DMS79 (cell line): ENCODE measurements around the gene PLEKHA3.
A peak's percentile ranks its signal among the peaks of the same experiment; 100 is the strongest.
"Not testable (repeated sequence)": the region's sequence is repeated elsewhere in the genome, so short reads cannot be mapped to it uniquely, and the experiment has no call there.

Experiments used
- DNase-seq: peaks from one replicate; lab custom pipeline; 2025; lab: John Stamatoyannopoulos, UW

PLEKHA3 gene

DNA sequence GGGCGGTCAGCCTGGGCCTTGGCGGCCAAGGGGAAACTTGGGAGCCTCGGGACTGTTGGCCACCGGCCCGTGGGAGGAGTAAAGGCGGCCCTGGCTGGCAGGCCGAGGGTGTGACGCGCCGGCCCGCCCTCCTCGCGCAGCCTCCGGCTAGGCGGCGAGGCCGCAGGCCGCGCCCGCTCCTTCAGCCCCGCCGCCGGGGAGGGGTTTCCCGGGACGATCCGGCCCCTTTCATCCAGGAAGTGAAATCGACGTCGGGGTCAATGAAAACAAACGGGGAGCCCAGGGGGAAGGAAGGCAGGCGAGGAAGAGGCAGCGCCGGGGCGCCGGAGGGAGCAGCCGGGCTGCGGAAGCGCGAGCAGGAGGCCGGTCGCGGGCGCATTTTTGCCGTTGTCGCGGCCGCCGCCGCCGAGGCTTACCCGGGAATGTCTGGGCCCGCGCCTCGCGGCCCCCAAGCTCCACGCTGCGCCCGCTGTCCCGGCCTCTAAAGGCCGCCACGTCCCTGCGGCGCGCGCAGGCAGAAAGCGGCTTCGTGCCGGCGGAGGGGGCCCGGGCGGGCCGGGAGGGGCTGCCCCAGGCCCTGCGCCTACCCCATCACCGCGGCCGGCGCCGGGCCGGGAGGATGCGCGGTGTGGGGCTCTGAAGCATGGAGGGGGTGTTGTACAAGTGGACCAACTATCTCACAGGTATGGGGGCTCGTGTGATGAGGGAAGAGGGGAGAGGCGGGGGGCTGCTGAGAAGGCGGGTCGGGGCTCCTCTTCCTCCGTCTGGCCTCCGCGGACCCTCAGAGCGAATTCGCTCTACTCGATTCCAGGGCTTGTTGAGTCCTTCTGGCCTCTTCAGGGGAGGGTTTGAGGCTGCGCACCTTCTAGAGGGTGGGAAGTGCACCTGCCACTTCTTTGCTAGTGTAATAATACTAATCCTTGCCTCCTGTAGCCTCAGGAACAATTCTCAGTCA, at the start of gene PLEKHA3:
PLEKHA3 (plus strand) TSS at position 231 of the 955 bp plus-strand sequence; CDS start at position 644, 413 bp downstream.
- DNase-seq, result peak; percentile 84

- DNase-seq, result no peak
These were observed 43.6 kb upstream of the PLEKHA3 start for GRCh38 chr2:178436662-178437061.

DNA sequence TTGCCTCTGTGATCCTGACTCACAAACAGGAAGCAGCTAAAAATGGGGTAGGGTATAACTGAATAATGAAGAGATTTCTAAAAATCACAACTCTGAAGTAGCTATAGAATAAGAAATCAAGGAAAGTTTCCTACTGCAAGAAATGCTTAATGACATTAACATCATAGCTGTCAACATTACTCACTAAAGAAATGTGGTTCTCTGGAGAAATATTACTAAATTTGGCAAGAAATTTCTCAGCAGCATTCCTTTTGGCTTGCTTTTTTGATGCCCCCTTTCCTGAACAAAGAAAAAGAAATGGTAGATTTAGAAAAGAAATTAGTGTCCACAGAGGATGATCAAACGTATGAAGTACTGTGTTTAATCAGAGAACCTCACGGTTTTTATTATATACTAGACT, 38.8 kb upstream of the PLEKHA3 start:
- DNase-seq, result no peak

DNA sequence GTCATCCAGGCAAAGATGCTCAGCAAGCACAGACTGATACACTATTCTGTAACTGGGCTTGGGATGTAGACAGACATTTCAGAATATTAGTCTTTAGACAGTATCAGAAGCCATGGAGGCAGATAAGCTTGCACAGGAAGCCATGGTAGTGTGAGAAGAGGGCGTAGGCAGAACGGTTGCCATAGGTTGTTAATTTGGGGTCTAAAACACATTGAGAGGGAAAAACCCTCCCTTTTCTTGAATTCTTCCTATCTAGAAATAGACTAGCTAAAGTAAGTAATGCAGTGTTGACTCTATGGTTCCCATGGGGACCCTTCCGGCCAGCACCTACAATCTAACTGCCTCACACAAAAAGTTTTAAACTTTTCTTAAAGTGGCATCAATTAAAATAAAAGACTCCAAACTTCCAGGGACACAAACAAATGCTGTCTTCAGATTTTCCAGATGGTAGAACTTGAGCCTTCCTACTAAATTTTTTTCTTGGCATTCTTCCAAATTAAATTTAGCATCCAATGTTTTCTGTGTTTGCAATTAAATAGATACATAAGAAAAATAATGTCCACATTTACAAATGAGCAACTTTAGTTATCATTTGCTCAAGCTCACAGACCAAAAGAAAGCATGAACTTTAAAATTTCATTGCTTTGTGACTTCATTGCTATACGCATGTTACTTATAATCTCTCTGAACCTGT, 31.1 kb upstream of the PLEKHA3 start:
- DNase-seq, result no peak

GRCh38 chr2:178449700-178450523, 30.3 kb upstream of the PLEKHA3 start:
- DNase-seq, result no peak

DNA sequence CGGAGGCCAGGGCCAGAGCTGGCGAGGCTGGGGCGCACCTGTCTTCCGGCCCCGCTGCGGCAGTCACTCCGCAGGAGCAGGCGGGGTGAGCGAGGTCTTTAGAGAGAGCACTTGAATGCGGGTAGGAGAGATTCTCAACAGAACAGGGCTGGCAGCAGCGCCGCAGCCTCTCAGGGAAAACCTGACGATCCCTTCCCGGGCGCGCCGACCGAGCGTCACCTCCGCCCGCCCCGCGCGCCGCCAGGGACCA, 29.8 kb upstream of the PLEKHA3 start:
- peak; percentile 77 for DNase-seq

DNA sequence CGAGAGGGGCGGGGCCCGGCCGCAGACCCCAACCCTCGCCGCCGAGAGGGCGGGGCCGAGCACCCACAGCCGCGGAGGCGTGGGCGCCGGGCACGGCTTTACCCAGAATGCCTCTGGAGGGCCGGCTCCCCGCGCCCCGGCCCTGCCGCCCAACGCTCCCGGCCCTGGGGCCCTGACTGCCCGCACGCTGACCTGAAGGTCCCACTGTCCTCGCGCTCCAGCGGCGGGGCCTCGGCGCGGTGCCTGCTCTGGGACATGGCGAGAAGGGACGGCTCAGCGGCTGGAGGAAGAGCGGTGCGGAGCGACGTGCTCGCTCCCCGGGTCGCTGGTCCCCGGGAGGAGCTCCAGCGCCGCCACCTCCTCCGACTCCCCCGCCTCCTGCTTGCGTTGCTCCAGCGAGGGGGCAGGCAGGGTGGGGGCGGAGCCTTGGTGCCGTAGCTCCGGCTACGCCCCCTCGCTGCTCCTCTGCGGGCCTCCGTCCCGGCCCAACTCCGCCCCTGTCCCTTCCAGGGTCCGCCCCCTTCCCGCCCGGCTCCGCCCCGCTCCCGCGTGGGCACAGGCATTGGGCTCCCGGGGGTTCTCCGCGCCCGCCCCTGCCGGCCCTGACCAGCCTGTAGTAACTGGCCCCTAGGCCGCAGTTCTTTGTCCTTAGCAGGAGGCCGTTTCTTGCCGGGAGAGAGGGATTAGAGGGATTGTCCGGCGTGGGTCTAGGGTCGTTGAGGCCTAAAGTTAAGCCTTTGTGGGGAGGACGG, 29.3 kb upstream of the PLEKHA3 start, which contains the start of the genes PJVK and PRKRA:
PJVK (plus strand) TSS at position 605 of the 752 bp plus-strand sequence. CDS start 2,032 bp downstream, outside the sequence.
PRKRA (minus strand) TSS at position 402 of the 752 bp plus-strand sequence; CDS start at position 257, 145 bp downstream.
- peak; percentile 87 for DNase-seq

DNA sequence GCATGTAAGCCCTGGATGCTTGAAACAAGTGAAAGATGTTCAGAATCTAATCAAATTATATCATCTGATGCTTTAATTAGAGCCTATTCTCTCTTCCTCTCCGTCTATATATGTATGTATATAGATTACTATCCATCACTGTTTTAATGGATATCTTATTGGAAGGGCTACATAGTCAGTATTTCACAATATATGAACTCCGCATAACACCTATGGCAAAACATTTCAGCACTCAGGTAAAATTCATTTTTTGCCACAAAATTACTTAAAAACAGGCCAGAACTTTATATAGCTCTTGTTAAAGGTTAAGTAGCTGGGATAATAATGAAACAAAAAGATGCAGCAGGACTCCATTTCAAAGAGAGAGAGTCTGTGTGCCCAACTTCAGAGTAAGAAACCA, 27.9 kb upstream of the PLEKHA3 start:
- DNase-seq, result no peak

DNA sequence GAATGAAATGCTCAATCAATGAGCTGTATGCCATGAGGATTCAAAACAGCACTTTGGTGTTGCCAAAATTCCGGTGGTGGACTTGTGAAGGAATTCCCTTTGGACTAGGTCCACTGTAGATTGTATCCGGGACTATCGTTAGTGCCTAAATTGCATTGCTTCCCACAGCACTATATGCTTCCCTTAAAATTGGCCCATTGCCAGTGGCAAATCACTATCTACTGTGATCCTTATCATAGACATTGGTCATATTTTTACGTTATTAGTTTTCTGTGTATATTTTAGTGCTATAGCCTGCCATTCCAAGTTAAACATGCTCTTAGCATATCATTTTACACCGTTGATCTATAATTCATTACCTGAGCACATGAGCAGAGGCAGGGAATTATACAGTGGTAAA, 27.4 kb upstream of the PLEKHA3 start:
- DNase-seq, result no peak

GRCh38 chr2:178455947-178456346, 24.3 kb upstream of the PLEKHA3 start:
- no peak for DNase-seq

DNA sequence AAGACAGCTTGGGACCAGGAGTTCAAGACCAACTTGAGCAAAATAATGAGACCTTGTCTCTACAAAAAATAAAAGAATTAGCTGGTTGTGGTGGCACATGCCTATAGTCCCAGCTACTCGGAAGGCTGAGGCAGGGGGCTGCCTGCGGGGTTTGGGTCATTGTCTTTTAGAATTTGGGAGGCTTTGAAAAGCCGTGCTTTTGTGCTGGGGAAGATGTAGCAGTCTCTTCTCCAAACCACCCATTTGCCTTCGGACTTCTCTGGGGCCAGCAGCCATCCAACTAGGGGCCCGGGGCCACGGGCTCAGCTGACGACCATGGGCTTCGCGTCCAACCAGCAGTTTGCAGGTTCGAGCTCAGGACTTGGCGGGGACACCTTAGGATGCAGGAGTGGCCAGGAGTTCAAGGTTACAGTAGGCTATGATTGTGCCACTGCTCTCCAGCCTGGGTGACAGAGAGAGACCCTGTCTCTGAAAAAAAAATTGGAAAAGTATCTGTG, 22.8 kb upstream of the PLEKHA3 start:
- DNase-seq, result no peak

DNA sequence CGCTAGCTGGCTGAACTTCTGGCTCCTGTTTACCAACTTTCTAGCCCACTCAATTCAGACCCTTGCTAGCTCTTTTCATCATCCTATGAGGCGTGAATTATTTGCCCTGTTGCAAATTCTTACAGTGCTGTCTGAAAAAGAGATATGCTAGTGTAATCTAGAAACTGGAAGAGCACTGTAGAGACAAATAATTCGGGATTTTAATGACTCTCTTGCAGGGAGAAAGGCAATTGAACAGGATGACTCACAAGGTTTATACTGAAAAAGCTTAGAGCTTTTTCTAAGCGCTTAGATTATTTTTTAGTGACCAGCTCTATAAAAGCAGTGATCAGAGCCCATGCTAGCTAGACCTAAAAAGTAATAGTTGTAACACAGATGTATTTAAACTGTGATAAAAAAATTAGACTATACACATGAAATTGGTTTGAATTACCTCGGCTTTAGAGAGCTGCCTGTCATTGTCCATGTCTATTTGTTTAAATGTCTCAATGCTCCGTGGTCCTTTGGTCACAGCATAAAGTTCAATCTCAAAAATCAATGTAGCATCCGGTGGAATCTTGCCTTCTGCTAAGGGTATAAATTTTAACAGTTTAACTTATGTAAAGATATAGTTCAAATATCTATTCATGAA, 10.9 kb upstream of the PLEKHA3 start:
- no peak for DNase-seq

DNA sequence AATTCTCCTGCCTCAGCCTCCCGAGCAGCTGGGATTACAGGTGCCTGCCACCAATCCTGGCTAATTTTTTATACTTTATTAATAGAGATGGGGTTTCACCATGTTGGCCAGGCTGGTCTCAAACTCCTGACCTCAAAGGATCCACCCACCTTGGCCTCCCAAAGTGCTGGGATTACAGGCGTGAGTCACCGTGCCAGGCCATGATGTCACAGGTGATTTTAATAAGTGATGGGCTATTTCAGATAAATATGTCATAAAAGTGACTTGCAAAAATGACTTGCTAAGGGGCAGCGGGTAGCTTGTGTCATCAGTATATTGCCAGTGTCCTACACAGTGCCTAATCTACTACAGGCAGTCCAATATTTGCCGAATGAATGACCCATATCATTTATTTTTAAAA, 8.9 kb upstream of the PLEKHA3 start:
- not testable (repeated sequence) for DNase-seq

DNA sequence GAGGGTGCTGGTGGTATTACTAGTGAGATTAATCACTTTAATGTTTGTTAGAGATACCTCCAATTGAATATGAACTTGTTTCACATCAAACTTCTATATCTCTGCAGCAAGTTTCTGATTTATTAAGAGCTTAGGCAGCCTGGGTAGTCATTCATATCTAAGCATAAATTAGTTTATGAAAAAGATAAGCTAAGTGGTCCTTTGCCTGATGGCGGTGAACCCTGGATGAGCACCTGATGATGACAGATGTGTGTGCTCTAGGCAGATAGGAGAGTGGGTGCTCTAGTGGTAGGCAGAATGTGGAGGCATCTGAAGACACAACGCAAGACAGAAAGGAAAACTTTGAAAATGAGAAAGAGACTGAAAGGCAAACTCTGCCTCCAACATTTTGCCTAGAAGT, 6.9 kb upstream of the PLEKHA3 start:
- DNase-seq, result no peak

DNA sequence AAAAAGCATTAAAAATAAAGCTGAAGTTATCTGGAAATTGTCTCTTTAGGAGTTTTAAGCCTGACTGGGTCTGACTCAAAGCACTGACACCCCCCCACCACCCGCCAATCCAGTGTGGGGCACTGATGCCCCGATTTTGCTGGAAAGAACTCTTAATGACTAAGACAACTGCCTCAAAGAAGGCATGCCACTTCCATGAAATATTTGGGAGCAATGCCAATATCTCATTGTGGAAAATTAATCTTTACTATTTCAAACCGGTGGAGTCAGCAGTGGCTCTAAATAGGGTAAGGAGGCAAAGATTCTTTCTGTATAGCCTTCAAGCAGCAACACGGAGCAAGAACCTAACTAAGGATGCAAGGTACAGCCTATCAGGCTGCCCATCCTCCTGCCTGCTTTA, 6.3 kb upstream of the PLEKHA3 start:
- DNase-seq, result no peak

DNA sequence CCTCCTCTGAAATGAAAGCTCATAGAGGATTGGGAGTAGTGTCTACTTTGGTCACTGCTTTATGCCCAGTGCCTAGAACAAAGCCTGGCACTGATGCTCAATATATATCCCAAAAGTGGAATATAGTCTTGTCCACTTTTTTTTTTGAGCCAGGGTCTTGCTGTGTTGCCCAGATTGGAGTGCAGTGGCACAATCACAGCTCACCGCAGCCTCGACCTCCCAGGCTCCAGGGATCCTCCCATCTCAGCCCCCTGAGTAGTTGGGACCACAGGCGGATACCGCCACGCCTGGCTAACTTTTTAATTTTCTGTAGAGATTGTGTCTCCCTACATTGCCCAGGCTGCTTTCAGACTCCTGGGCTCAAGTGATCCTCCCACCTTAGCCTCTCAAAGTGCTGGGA, 5.7 kb upstream of the PLEKHA3 start:
- no peak for DNase-seq

DNA sequence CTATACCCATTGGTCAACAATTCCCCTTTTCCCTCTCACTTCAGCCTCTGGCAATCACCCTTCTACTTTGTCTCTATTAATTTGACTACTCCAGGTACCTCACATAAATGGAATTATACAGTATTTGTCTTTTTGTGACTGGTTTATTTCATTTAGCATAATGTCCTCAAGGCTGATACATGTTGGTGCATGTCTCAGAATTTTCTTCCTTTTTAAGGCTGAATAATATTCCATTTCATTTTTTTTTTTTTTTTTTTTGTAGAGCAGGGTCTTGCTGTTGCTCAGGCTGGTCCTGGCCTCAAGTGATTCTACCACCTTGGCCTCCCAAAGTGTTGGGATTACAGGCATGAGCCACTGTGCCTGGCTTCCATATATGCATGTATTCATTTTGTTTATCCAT, 3.8 kb upstream of the PLEKHA3 start:
- DNase-seq, result no peak

GRCh38 chr2:178477443-178478129, 2.7 kb upstream of the PLEKHA3 start:
- DNase-seq, result no peak

DNA sequence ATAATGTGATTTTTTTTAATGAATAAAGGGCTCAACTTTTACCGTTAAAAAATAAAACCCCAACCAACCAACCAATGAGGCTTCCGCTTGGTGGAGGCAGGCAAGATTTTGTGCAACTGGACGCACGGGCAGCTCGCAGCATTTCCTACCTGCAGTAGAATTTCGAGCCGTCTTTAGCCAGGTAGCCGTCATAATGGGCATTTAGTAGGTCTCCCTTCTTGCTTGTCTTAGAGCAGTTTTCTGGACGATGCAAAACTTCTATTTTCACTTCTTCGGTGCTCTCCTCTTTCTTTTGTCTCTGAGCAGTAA, 2.2 kb upstream of the PLEKHA3 start:
- DNase-seq, result peak; percentile 18

DNA sequence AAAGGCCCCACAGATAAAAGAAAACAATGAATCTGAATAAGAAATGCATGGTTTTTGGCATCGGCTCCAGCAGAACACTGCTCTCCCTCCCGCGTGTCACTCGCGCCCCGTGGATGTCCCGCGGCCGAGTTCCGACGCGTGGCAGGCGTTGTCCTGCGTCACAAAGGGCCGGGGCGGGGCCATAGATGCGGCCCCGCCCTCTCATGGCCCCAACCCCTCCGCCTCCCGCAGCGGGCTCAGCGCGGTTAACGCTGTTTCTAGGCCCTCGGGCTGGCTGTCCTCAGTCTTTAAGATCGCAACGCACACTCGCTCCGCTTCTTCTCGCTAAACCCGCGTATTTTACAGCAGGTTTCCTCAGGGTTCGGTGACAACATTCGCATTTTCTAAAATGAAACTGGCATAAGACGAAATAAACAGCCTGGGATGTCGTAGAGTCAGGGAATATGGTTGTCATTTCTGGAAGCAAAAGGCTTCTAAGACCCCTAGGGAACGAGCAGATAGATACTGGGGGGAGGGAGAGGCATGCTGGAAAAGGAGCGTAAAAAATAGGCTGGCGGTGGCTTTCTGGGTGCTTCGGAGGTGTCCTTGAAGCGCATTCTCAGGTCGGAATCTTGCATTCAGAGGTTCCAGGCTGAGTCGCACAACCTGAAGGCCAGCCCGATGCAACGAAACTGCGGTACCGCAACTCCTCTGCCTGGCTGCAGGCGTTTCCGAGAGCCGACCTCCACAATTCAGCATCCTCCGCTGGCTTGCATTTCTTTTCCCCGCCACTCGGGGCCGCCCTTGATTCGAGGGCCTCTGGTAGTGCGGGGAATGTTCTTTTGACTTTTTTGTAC, 1.6 kb upstream of the PLEKHA3 start, which contains the start of gene FKBP7:
FKBP7 (minus strand) TSS at position 162 of the 836 bp plus-strand sequence; CDS start at position 61, 101 bp downstream.
- peak; percentile 64 for DNase-seq
